ENCODE data around the gene RAP2A.

The RAP2A gene

GRCh38 chr13:97499181-97499580, 65.2 kb downstream of the RAP2A start:
- no peak for DNase-seq

DNA sequence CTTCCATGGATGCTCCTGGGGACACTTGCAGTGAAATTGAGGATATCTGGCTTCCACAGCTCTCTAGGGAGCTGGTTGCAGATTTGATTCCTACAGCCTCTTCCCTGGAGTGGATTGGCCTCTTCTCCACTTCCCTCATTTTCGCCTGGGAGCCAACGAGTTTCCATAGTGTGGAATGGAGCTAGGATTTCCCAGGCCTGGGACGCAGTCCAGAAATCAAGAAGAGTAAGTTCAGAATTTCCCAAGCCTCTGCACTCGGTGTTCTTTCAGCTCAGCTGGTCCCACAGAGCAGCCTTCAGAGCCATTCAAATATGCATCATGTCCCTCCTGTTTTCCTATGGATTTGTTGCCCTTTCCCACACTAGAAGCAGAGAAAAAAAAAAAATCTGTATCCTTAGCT, 68.2 kb downstream of the RAP2A start:
- no peak for DNase-seq

DNA sequence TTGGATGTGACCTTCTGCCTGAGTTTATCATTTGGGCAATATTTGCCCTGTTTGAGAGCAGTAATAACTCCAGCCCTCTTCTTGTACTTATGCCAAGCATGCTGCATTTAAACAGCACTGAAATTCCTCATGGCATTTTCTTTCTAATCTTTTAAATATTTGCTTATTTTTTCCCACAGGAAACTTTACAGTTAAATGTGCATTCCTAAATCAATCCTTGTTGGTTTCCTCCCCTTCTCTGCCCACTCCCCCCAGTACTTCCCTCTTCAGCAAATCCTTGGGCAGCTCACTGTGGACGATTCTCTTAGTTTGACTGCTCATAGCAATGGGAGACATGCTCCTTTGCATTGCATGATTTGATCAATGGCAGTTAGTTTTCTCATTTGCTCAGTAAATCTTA, 68.7 kb downstream of the RAP2A start:
- no peak for DNase-seq

DNA sequence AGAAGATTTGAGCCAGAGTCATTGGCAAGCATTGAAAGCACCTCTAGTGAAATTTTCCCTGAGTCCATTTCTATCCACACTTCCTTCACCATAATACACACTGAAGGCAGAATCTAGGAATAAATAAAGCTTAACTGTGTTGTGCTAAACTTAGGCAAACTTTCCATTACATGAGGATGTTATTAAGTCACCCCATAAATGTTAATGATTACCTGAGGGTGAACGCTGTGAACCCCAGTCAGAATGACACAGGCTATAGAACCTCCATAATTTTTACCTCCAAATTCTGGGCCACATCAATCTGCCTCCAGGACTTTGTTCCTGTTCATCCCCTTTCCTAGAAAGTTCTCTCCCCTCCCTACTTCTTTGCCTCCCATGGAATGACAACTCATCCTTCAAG, 71.0 kb downstream of the RAP2A start:
- no peak for DNase-seq

GRCh38 chr13:97506511-97506910, 72.5 kb downstream of the RAP2A start:
- DNase-seq = no peak

GRCh38 chr13:97512732-97513131, 78.8 kb downstream of the RAP2A start:
- no peak for DNase-seq

DNA sequence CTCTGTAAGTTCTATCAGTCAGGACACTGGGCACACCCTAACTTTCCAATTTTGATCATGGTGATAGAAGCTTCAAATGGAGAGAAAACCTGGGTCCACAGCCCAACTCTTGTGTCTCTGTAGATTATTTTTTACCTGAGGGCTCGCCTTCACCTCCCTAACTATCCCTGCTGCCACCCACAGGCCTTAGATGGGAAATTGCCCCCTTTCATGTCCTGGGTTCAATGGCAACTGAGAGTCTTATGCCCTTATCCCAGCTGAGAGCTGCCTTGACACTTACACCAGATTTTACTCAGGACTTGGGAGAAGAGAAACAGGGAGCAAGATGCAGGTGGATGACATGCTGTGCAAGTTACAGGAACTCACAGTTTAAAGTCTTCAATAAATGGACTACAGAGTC, 81.7 kb downstream of the RAP2A start:
- DNase-seq = no peak

DNA sequence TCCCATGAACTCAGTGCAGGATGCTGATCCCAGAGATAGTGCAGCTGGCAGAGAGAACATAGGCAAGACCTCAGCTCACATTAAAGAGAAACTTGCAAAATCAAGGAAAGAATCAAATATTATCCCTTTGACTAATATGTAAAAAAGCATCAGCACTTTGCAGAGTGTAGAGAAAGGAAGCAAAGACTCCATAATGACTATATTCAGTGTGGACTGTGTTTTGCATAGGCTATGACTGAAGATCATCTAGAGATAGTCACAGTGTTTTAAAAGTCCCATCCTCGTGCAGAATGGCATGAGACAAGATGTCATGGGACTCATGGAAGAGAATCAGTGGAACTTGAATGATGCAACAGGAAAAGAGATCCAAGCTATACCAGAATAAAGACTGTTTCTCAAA, 84.0 kb downstream of the RAP2A start:
- no peak for DNase-seq

All from cerebellar nuclear complex (tissue), 1 donor.